H9 (cell line): Measurements from ENCODE around the gene XNDC1N. TPM values are rescaled to one million over a fixed set of nuclear protein-coding genes. Genes with fewer than 3 reads are reported as not detected.

ENCODE experiments used
- DNase-seq: peaks from one replicate; pipeline ENCODE4 v3.0.0-alpha.2; 2017
- H2AFZ ChIP-seq: one replicate; pipeline ENCODE4 v1.6.1; 2013; ENCODE audit warnings: mild to moderate bottlenecking, low read length, control low read depth, moderate library complexity
- H2AK5ac ChIP-seq: 2 replicates; pipeline ENCODE4 v1.6.1; 2013; ENCODE audit warnings: low read length, control low read depth, mixed read lengths; ENCODE audit not compliant: insufficient read length
- H2BK120ac ChIP-seq: one replicate; pipeline ENCODE4 v1.6.1; 2013; ENCODE audit warnings: low read depth, mild to moderate bottlenecking, low read length, control low read depth, inconsistent platforms; ENCODE audit not compliant: poor library complexity, severe bottlenecking
- H2BK12ac ChIP-seq: 2 replicates; pipeline ENCODE4 v1.6.1; 2013; ENCODE audit warnings: low read length, control low read depth, mixed read lengths, low read depth; ENCODE audit not compliant: insufficient read length
- H2BK15ac ChIP-seq: 2 replicates; pipeline ENCODE4 v1.6.1; 2013; ENCODE audit warnings: low read depth, low read length, control low read depth
- H2BK20ac ChIP-seq: one replicate; pipeline ENCODE4 v1.6.1; 2013; ENCODE audit warnings: low read depth, mild to moderate bottlenecking, low read length, control low read depth, inconsistent platforms; ENCODE audit not compliant: poor library complexity, severe bottlenecking
- H2BK5ac ChIP-seq: 2 replicates; pipeline ENCODE4 v1.6.1; 2013; ENCODE audit warnings: low read length, control low read depth, mixed read lengths; ENCODE audit not compliant: insufficient read length
- H3K14ac ChIP-seq: 2 replicates; pipeline ENCODE4 v1.6.1; 2013; ENCODE audit warnings: low read length, control low read depth; ENCODE audit not compliant: insufficient read depth
- H3K18ac ChIP-seq: 2 replicates; pipeline ENCODE4 v1.6.1; 2013; ENCODE audit warnings: low read depth, mild to moderate bottlenecking, mixed read lengths, low read length, control low read depth; ENCODE audit not compliant: insufficient read length
- H3K23ac ChIP-seq: 2 replicates; pipeline ENCODE4 v1.6.1; 2013; ENCODE audit warnings: low read length, control low read depth, mixed read lengths, low read depth; ENCODE audit not compliant: insufficient read length
- H3K23me2 ChIP-seq: 2 replicates; pipeline ENCODE4 v1.6.1; 2013; ENCODE audit warnings: low read depth, mild to moderate bottlenecking, mixed read lengths, low read length, control low read depth; ENCODE audit not compliant: insufficient read length, poor library complexity, severe bottlenecking
- H3K27ac ChIP-seq: 2 replicates; pipeline ENCODE4 v1.5.1; 2013; ENCODE audit warnings: low read length, control low read depth, mixed read lengths, low read depth; ENCODE audit not compliant: insufficient read length
- H3K27me3 ChIP-seq: 2 replicates; pipeline ENCODE4 v1.6.1; 2013; ENCODE audit warnings: low read length, control low read depth, inconsistent platforms; ENCODE audit not compliant: insufficient read depth
- H3K4ac ChIP-seq: 2 replicates; pipeline ENCODE4 v1.6.1; 2013; ENCODE audit warnings: low read depth, mild to moderate bottlenecking, control low read depth, inconsistent platforms, low read length, moderate library complexity
- H3K4me1 ChIP-seq: 2 replicates; pipeline ENCODE4 v1.6.1; 2013; ENCODE audit warnings: low read length, control low read depth, inconsistent platforms; ENCODE audit not compliant: insufficient read depth
- H3K4me2 ChIP-seq: 2 replicates; pipeline ENCODE4 v1.6.1; 2013; ENCODE audit warnings: low read length, control low read depth, mixed read lengths; ENCODE audit not compliant: insufficient read length, insufficient read depth
- H3K56ac ChIP-seq: 2 replicates; pipeline ENCODE4 v1.6.1; 2013; ENCODE audit warnings: low read depth, mild to moderate bottlenecking, mixed read lengths, low read length, control low read depth; ENCODE audit not compliant: insufficient read length
- H3K79me1 ChIP-seq: 2 replicates; pipeline ENCODE4 v1.6.1; 2013; ENCODE audit warnings: low read depth, mild to moderate bottlenecking, moderate library complexity, low read length, control low read depth, inconsistent platforms; ENCODE audit not compliant: insufficient read depth, poor library complexity, severe bottlenecking
- H3K79me2 ChIP-seq: 2 replicates; pipeline ENCODE4 v1.6.1; 2013; ENCODE audit warnings: low read length, control low read depth, inconsistent platforms; ENCODE audit not compliant: insufficient read depth
- H3K9ac ChIP-seq: 2 replicates; pipeline ENCODE4 v1.6.1; 2013; ENCODE audit warnings: low read length, control low read depth, mixed read lengths; ENCODE audit not compliant: insufficient read length; ENCODE audit errors: extremely low read depth
- H3K9me3 ChIP-seq: one replicate; pipeline ENCODE4 v1.6.1; 2013; ENCODE audit warnings: low read depth, low read length, inconsistent platforms; ENCODE audit not compliant: control insufficient read depth
- H3T11ph ChIP-seq: one replicate; pipeline ENCODE4 v1.6.1; 2013; ENCODE audit warnings: mild to moderate bottlenecking, low read length, control low read depth, inconsistent platforms
- H4K20me1 ChIP-seq: one replicate; pipeline ENCODE4 v1.6.1; 2013; ENCODE audit not compliant: control insufficient read depth, insufficient read length, insufficient read depth
- H4K5ac ChIP-seq: 2 replicates; pipeline ENCODE4 v1.6.1; 2013; ENCODE audit warnings: low read depth, mild to moderate bottlenecking, mixed read lengths, low read length, control low read depth; ENCODE audit not compliant: insufficient read length
- H4K8ac ChIP-seq: replicated peaks from 2 replicates; pipeline ENCODE4 v1.6.1; 2013; ENCODE audit warnings: low read length, control low read depth, mixed read lengths, low read depth; ENCODE audit not compliant: insufficient read length
- H4K91ac ChIP-seq: 2 replicates; pipeline ENCODE4 v1.6.1; 2013; ENCODE audit warnings: low read depth, mild to moderate bottlenecking, moderate library complexity, mixed read lengths, low read length, control low read depth; ENCODE audit not compliant: insufficient read length
- H3K27ac Mint-ChIP-seq, 3 experiments: 2 replicates in 2 of 3; 3 replicates in 1 of 3; pipeline ENCODE4 v1.8.0; 2020 to 2021; ENCODE audit warnings: mixed read lengths in 3 of 3, mild to moderate bottlenecking in 1 of 3, moderate library complexity in 1 of 3
- H3K27me3 Mint-ChIP-seq: 2 replicates; pipeline ENCODE4 v1.8.0; 2021; ENCODE audit warnings: low read depth, mild to moderate bottlenecking, moderate library complexity, mixed read lengths
- H3K36me3 Mint-ChIP-seq, 3 experiments: 2 replicates in 2 of 3; 3 replicates in 1 of 3; pipeline ENCODE4 v1.8.0; 2020 to 2021; ENCODE audit warnings: low read depth in 3 of 3, mixed read lengths in 3 of 3; ENCODE audit not compliant: insufficient read depth in 1 of 3
- H3K4me1 Mint-ChIP-seq, 2 experiments: 2 replicates each; pipeline ENCODE4 v1.8.0; 2020; ENCODE audit warnings: mixed read lengths in 2 of 2
- H3K4me3 Mint-ChIP-seq, 2 experiments: 2 replicates in 1 of 2; 3 replicates in 1 of 2; pipeline ENCODE4 v1.8.0; 2020 to 2021; ENCODE audit warnings: mild to moderate bottlenecking in 2 of 2, mixed read lengths in 2 of 2, moderate library complexity in 1 of 2
- H3K9me3 Mint-ChIP-seq, 2 experiments: 2 replicates in 1 of 2; 3 replicates in 1 of 2; pipeline ENCODE4 v1.8.0; 2020; ENCODE audit warnings: mild to moderate bottlenecking in 2 of 2, mixed read lengths in 2 of 2, moderate library complexity in 1 of 2
- CTCF ChIP-seq: fragments of 200-600 bp; sonication (generic); conservative IDR thresholded peaks from 3 replicates; pipeline ENCODE4 v1.8.0; 2021; ENCODE audit warnings: antibody characterized with exemption, mild to moderate bottlenecking
- WGBS: extraction: QIAGEN DNeasy Blood & Tissue Kit; methylation state at CpG from one replicate; pipeline ENCODE4 v1.1.7; 2013; ENCODE audit warnings: missing lambda C conversion rate, low lambda C conversion rate, mixed read lengths; ENCODE audit not compliant: insufficient read length; ENCODE audit errors: extremely low coverage; 5-methylcytosine and 5-hydroxymethylcytosine counted together
- total RNA-seq: library from RNA; stranded (reverse); gene quantifications from 2 replicates; pipeline ENCODE4 v1.2.1, GENCODE V29; 2021

XNDC1N gene
- total RNA-seq, 1 experiment from 2014 or later, result 11.0 TPM

GRCh38 chr11:71963468-71963867 lies 35.1 kb upstream of the XNDC1N start:
- Histone ChIP-seq H3K4me1 (no peaks in the 10 kb centered on the region), H2BK12ac (no peak overlapping the region), H4K91ac (no peak overlapping the region), H3K9me3 (no peaks in the 10 kb centered on the region), H4K20me1 (no peaks in the 10 kb centered on the region), H3K18ac (no peak overlapping the region), H3K9ac (no peak overlapping the region), H3K79me2 (no peaks in the 10 kb centered on the region), H3K27ac (no peak overlapping the region), H2BK120ac (no peak overlapping the region), H3K56ac (no peak overlapping the region), H3K23me2 (no peaks in the 10 kb centered on the region), H3K79me1 (no peaks in the 10 kb centered on the region), H3K14ac (no peak overlapping the region), H4K5ac (no peak overlapping the region), H2BK15ac (no peak overlapping the region), H3K4ac (no peak overlapping the region), H2BK20ac (no peak overlapping the region), H3K23ac (no peak overlapping the region), H2AK5ac (no peak overlapping the region), H2BK5ac (no peak overlapping the region), H3T11ph (no peak overlapping the region), H4K8ac (no peak overlapping the region), H3K27me3 (no peaks in the 10 kb centered on the region), H2AFZ (no peak overlapping the region), H3K4me2 (no peak overlapping the region)
- Mint-ChIP-seq H3K27ac (no peak overlapping the region), H3K36me3 (peaks cover 15 to 38% (median 25%) of the 10 kb centered on the region in 3 experiments), H3K27me3 (no peaks in the 10 kb centered on the region), H3K9me3 (no peaks in the 10 kb centered on the region), H3K4me1 (no peaks in the 10 kb centered on the region), H3K4me3 (no peak overlapping the region)
- no CpG with 5 or more reads among the region's 8 CpGs for WGBS
- no peak for TF ChIP-seq CTCF
- no peak for DNase-seq
